GM23248 (cell line): ENCODE measurements around the gene ATP5F1E. TPM values are rescaled to one million over a fixed set of nuclear protein-coding genes. Genes with fewer than 3 reads are reported as not detected.

Source experiments
- DNase-seq: peaks from one replicate; pipeline ENCODE4 v3.0.0-alpha.2; 2015
- H2AFZ ChIP-seq: fragments of 200-600 bp; sonication (generic); 2 replicates; pipeline ENCODE4 v1.6.1; 2016; ENCODE audit warnings: antibody characterized with exemption
- H3F3A ChIP-seq: fragments of 200-600 bp; sonication (generic); 2 replicates; pipeline ENCODE4 v1.6.1; 2016; ENCODE audit warnings: mild to moderate bottlenecking, antibody characterized with exemption, mixed run types; ENCODE audit not compliant: insufficient read depth
- H3K27ac ChIP-seq: fragments of 200-600 bp; sonication (generic); 2 replicates; pipeline ENCODE4 v1.5.1; 2016; ENCODE audit warnings: mild to moderate bottlenecking
- H3K27me3 ChIP-seq: fragments of 200-600 bp; sonication (generic); replicated peaks from 2 replicates; pipeline ENCODE4 v1.6.1; 2016; ENCODE audit warnings: mild to moderate bottlenecking; ENCODE audit not compliant: insufficient read depth
- H3K36me3 ChIP-seq: fragments of 200-600 bp; sonication (generic); 2 replicates; pipeline ENCODE4 v1.6.1; 2016; ENCODE audit warnings: low read depth, mild to moderate bottlenecking
- H3K4me1 ChIP-seq: fragments of 200-600 bp; sonication (generic); 2 replicates; pipeline ENCODE4 v1.6.1; 2016; ENCODE audit warnings: mild to moderate bottlenecking; ENCODE audit not compliant: insufficient read depth
- H3K4me2 ChIP-seq: fragments of 200-600 bp; sonication (generic); one replicate; pipeline ENCODE4 v1.6.1; 2016; ENCODE audit warnings: mild to moderate bottlenecking; ENCODE audit not compliant: unreplicated experiment
- H3K4me3 ChIP-seq: fragments of 200-600 bp; sonication (generic); 2 replicates; pipeline ENCODE4 v1.5.1; 2016; ENCODE audit warnings: mild to moderate bottlenecking
- H3K79me2 ChIP-seq: fragments of 200-600 bp; sonication (generic); 2 replicates; pipeline ENCODE4 v1.6.1; 2016; ENCODE audit warnings: mild to moderate bottlenecking; ENCODE audit not compliant: insufficient read depth
- H3K9ac ChIP-seq: fragments of 200-600 bp; sonication (generic); 2 replicates; pipeline ENCODE4 v1.6.1; 2016; ENCODE audit warnings: mild to moderate bottlenecking
- H3K9me2 ChIP-seq: fragments of 200-600 bp; sonication (generic); 2 replicates; pipeline ENCODE4 v1.6.1; 2016; ENCODE audit warnings: mixed run types, mild to moderate bottlenecking, moderate library complexity; ENCODE audit not compliant: insufficient read depth
- H3K9me3 ChIP-seq: fragments of 200-600 bp; sonication (generic); one replicate; pipeline ENCODE4 v1.6.1; 2017; ENCODE audit warnings: low read depth
- H4K20me1 ChIP-seq: fragments of 200-600 bp; sonication (generic); 2 replicates; pipeline ENCODE4 v1.6.0; 2016; ENCODE audit not compliant: insufficient read depth
- EZH2 ChIP-seq: fragments of 200-600 bp; sonication (generic); IDR thresholded peaks from 2 replicates; pipeline ENCODE4 v1.6.1; 2018; ENCODE audit warnings: antibody characterized with exemption, mild to moderate bottlenecking; ENCODE audit not compliant: insufficient read depth, poor library complexity, severe bottlenecking
- EZH2phosphoT487 ChIP-seq: fragments of 200-600 bp; sonication (generic); IDR thresholded peaks from 2 replicates; pipeline ENCODE4 v1.6.1; 2018; ENCODE audit warnings: antibody characterized with exemption, moderate library complexity, mild to moderate bottlenecking, low read depth; ENCODE audit not compliant: insufficient read depth
- WGBS, 2 experiments: methylation state at CpG; one replicate each; pipeline ENCODE4 v1.1.6; 2015 to 2017; ENCODE audit warnings: low lambda C conversion rate in 2 of 2, low coverage in 1 of 2; ENCODE audit errors: missing lambda C conversion rate in 2 of 2; 5-methylcytosine and 5-hydroxymethylcytosine counted together
- in situ Hi-C: fragments of 300-500 bp; cut with MboI; formaldehyde crosslinking; loops from 2 replicates; pipeline ENCODE4 v1.15.0; 2020
- polyA plus RNA-seq: library from polyadenylated mRNA; unstranded; fragments of >200 nt; fragmentation: Nextera tagmentation; extraction: Ambion mirVana; gene quantifications from 2 replicates; pipeline ENCODE4 v1.2.1, GENCODE V29; 2016
- total RNA-seq: library from RNA; depleted of rRNA; stranded (reverse); fragments of >200 nt; shearing (Covaris generic); gene quantifications from 2 replicates; pipeline ENCODE4 v1.2.3, GENCODE V29; 2014

Gene ATP5F1E
- total and polyA plus RNA-seq, 2 experiments from 2014 or later = 20.0 to 245 TPM

- WGBS, 2 experiments = 13 to 30% methylated on average over 9 to 57 of the region's 82 CpGs
These were observed 25.1 kb downstream of the ATP5F1E start, which contains the start of gene CTSZ for GRCh38 chr20:59006864-59007664. CTSZ (minus strand) TSS chr20:59007254; CDS start chr20:59007128, 126 bp downstream.

DNA sequence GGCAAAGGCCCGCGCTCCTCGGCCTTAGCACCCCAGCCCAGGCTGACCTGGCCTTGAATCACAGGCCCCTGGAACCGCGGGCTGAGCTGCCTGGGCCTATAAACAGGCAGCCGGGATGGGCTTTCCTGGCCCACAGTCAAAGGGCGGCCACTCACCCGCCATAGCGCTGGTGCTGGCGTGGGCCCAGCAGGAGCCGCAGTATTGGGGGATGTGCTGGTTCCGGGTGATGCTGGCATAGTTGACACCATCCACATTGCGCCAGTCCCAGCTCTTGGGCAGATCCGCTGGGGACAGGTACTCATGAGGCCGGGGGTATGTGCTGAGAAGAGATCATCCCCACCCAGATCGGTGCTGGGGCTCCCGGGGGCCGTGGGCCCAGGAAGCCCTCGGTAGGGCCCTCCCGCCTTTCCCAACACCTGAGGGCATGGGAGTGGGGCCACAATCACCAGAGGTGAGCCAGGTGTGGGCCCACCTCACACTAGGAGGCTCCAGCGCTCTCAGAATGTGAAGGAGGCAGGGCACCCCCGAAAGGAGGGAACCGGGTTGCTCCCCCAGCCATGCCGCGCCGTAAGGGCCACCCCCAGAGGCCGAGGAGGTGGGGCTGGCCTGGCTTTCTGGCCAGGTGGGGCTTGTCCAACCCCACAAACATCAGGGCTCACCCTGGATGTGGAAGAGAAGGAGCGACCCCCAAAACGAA lies 25.8 kb downstream of the ATP5F1E start:
- H3K9ac ChIP-seq = peak overlapping the region; percentile 91
- peaks cover 43% of the 10 kb centered on the region for H3K79me2 ChIP-seq
- H3K36me3 ChIP-seq = no peaks in the 10 kb centered on the region
- peak overlapping the region; percentile 81 for H3K4me3 ChIP-seq
- 0 out of 2 replicates have a peak, but pooled peaks cover 5% of the 10 kb centered on the region for H3F3A ChIP-seq
- no peaks in the 10 kb centered on the region for H3K9me2 ChIP-seq
- in situ Hi-C loops = loop anchor here (25.0 kb wide), 1 partner anchor 769 kb away; the partner anchor contains the start of gene ANKRD60
- TF ChIP-seq EZH2phosphoT487 (no peak), EZH2 (no peak)
- no peaks in the 10 kb centered on the region for H4K20me1 ChIP-seq
- peak; percentile 70 for DNase-seq
- H3K27me3 ChIP-seq = no peaks in the 10 kb centered on the region
- no peaks in the 10 kb centered on the region for H3K9me3 ChIP-seq
- H3K27ac ChIP-seq = peak overlapping the region; percentile 37
- H3K4me1 ChIP-seq = peaks cover 20% of the 10 kb centered on the region
- 6 to 7% methylated on average over 28 of the region's 29 CpGs for WGBS, 2 experiments
- H2AFZ ChIP-seq = peak overlapping the region; percentile 82
- peak overlapping the region; percentile 89 for H3K4me2 ChIP-seq

More at GRCh38 chr20:59006864-59007664, 25.1 kb downstream of the ATP5F1E start, which contains the start of gene CTSZ:
- Histone ChIP-seq H3K9me3 (no peaks in the 10 kb centered on the region), H3K36me3 (no peaks in the 10 kb centered on the region), H3K27me3 (no peaks in the 10 kb centered on the region), H3F3A (0 out of 2 replicates have a peak, but pooled peaks cover 5% of the 10 kb centered on the region), H3K9me2 (no peaks in the 10 kb centered on the region), H2AFZ (peak within 1 kb of the TSS; percentile 82), H3K4me1 (peaks cover 25% of the 10 kb centered on the region), H4K20me1 (no peaks in the 10 kb centered on the region), H3K4me3 (peak within 1 kb of the TSS; percentile 81), H3K27ac (peak within 1 kb of the TSS; percentile 37), H3K9ac (peak within 1 kb of the TSS; percentile 91), H3K79me2 (peaks cover 43% of the 10 kb centered on the region), H3K4me2 (peak within 1 kb of the TSS; percentile 89)
- TF ChIP-seq EZH2phosphoT487 = no peak
- no peak for TF ChIP-seq EZH2
- DNase-seq = peak; percentile 68
- in situ Hi-C loops = loop anchor here (25.0 kb wide), 1 partner anchor 770 kb away; the partner anchor contains the start of gene ANKRD60

DNA sequence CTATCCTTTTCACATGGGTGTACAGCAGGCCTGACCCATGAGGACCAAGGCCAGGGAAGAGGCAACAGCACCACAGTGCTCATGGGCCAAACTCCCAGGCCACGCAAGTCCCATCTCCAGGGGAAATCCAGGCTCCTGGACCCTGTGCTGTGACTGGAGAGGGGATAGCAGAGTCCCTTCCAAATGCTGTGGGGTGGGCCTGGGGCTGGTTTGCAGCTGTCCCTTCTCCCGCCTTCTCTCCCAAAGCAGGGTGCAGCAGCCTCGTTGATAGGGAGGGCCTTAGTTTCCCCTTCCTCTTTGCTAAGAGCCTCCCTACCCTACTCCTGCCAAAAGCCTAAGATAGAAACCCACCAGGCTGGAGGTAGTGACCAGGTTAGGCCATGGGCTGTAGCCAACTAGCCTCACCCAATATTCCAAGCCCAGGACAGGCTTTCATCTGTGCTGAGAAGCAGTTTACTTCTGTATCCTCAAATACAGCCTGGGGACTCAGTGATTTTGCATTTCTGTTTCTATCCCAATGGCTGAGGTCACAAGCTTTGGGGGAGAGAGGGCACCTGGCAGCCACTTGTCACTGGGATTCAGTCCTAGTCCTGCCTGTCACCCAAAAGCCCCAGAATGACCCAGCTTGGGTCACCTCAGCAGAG lies 26.5 kb downstream of the ATP5F1E start:
- no peaks in the 10 kb centered on the region for H3K9me3 ChIP-seq
- peak overlapping the region; percentile 81 for H3K4me3 ChIP-seq
- no peaks in the 10 kb centered on the region for H3K9me2 ChIP-seq
- no peaks in the 10 kb centered on the region for H4K20me1 ChIP-seq
- H3K4me2 ChIP-seq = peak overlapping the region; percentile 89
- in situ Hi-C loops = loop anchor here (25.0 kb wide), 1 partner anchor 768 kb away; the partner anchor contains the start of gene ANKRD60
- H3K36me3 ChIP-seq = no peaks in the 10 kb centered on the region
- WGBS, 2 experiments = 70 to 71% methylated on average over 3 of the region's 3 CpGs
- peak overlapping the region; percentile 37 for H3K27ac ChIP-seq
- peaks cover 43% of the 10 kb centered on the region for H3K79me2 ChIP-seq
- 0 out of 2 replicates have a peak, but pooled peaks cover 2% of the 10 kb centered on the region for H3F3A ChIP-seq
- peak overlapping the region; percentile 91 for H3K9ac ChIP-seq
- no peak for DNase-seq
- TF ChIP-seq EZH2phosphoT487 = no peak
- TF ChIP-seq EZH2 = no peak
- H2AFZ ChIP-seq = peak overlapping the region; percentile 82
- H3K4me1 ChIP-seq = peaks cover 14% of the 10 kb centered on the region
- H3K27me3 ChIP-seq = no peaks in the 10 kb centered on the region
